Measurements from ENCODE around the gene ZNF200. TPM values are rescaled to one million over a fixed set of nuclear protein-coding genes. Genes with fewer than 3 reads are reported as not detected.

The ZNF200 gene
- total and polyA plus RNA-seq, 7 experiments from 2014 or later, result 4.8 to 33.3 (median 16.6) TPM

- H3K9me3 Mint-ChIP-seq, result peaks cover 0 to 81% (median 18%) of the 10 kb centered on the region in 11 donors
- no peak overlapping the region for H3K27ac ChIP-seq (ENCODE audit: low read depth, low read length)
- H3K9me3 ChIP-seq (ENCODE audit: control insufficient read depth in 2 of 3, low read length in 3 of 3), result peaks cover 0 to 28% (median 0%) of the 10 kb centered on the region in 3 experiments
- CTCF ChIA-PET, result interaction anchor here (1.4 kb wide), 1 partner anchor 38 kb away, joined by 4 read pairs; no protein-coding TSS in a partner anchor
- intact Hi-C loops (cut with micrococcal nuclease), result loop anchor here in 1 of 2 donors (10.0 kb wide), 1 partner anchor 243 kb away; the partner anchor contains the start of genes HCFC1R1, THOC6 and TNFRSF12A
- no peak overlapping the region for H3K4me3 ChIP-seq (ENCODE audit: low read length)
- no peak for DNase-seq
- H3K36me3 ChIP-seq (ENCODE audit: control insufficient read depth in 2 of 3, insufficient read depth in 3 of 3, low read length in 3 of 3), result peaks cover 0 to 19% (median 0%) of the 10 kb centered on the region in 3 experiments
- no peak overlapping the region for H3K27ac Mint-ChIP-seq
- H3K27me3 Mint-ChIP-seq, result no peaks in the 10 kb centered on the region
- POLR2A ChIA-PET, result interaction anchor here (1.5 to 7.3 kb wide), 3 partner anchors 10 to 21 kb away, joined by 4 to 86 read pairs (median 43); partner anchors contain the start of gene ZNF263
- ATAC-seq, result no peak
- peaks cover 10 to 14% of the 10 kb centered on the region in 2 donors for H3K4me1 ChIP-seq (ENCODE audit: control insufficient read depth in 2 of 2, insufficient read depth in 2 of 2, low read length in 2 of 2)
- H3K4me3 Mint-ChIP-seq, result peak overlapping the region in 1 of 10 donors; percentile 5
- H3K27me3 ChIP-seq (ENCODE audit: control insufficient read depth in 2 of 2, insufficient read depth in 2 of 2, low read length in 2 of 2), result no peaks in the 10 kb centered on the region
- peaks cover 2 to 21% (median 13%) of the 10 kb centered on the region in 7 donors for H3K4me1 Mint-ChIP-seq
- H3K36me3 Mint-ChIP-seq, result peaks cover 0 to 49% (median 37%) of the 10 kb centered on the region in 5 donors
Observed at GRCh38 chr16:3268294-3268693, 33.3 kb upstream of the ZNF200 start.

- Histone ChIP-seq H3K4me1 (ENCODE audit: control insufficient read depth in 2 of 2, insufficient read depth in 2 of 2, low read length in 2 of 2) (peaks cover 18 to 20% of the 10 kb centered on the region in 2 donors), H3K27ac (ENCODE audit: low read depth, low read length) (no peak overlapping the region), H3K36me3 (ENCODE audit: control insufficient read depth in 2 of 3, insufficient read depth in 3 of 3, low read length in 3 of 3) (peaks cover 0 to 19% (median 0%) of the 10 kb centered on the region in 3 experiments), H3K27me3 (ENCODE audit: control insufficient read depth in 2 of 2, insufficient read depth in 2 of 2, low read length in 2 of 2) (no peaks in the 10 kb centered on the region), H3K9me3 (ENCODE audit: control insufficient read depth in 2 of 3, low read length in 3 of 3) (peaks cover 0 to 19% (median 0%) of the 10 kb centered on the region in 3 experiments), H3K4me3 (ENCODE audit: low read length) (no peak overlapping the region)
- Mint-ChIP-seq H3K36me3 (peaks cover 0 to 58% (median 37%) of the 10 kb centered on the region in 5 donors), H3K4me1 (peaks cover 6 to 34% (median 25%) of the 10 kb centered on the region in 7 donors), H3K9me3 (peaks cover 0 to 77% (median 19%) of the 10 kb centered on the region in 11 donors), H3K27me3 (no peaks in the 10 kb centered on the region), H3K27ac (peak overlapping the region in 2 of 9 donors; percentile 36 to 73), H3K4me3 (no peak overlapping the region)
- intact Hi-C loops (cut with micrococcal nuclease), result loop anchor here in 1 of 2 donors (10.0 kb wide), 1 partner anchor 242 kb away; the partner anchor contains the start of genes HCFC1R1, THOC6 and TNFRSF12A
- ChIA-PET CTCF (interaction anchor here (1.4 kb wide), 1 partner anchor 36 kb away, joined by 4 read pairs; no protein-coding TSS in a partner anchor), POLR2A (interaction anchor here (0.6 to 7.3 kb wide), 19 partner anchors 11 to 246 kb away, joined by 3 to 86 read pairs (median 4); partner anchors contain the start of genes IL32, TIGD7, ZNF174 and ZNF263)
- no peak for ATAC-seq
- no peak for DNase-seq
Observed at GRCh38 chr16:3266873-3267537, 32.0 kb upstream of the ZNF200 start.

DNA sequence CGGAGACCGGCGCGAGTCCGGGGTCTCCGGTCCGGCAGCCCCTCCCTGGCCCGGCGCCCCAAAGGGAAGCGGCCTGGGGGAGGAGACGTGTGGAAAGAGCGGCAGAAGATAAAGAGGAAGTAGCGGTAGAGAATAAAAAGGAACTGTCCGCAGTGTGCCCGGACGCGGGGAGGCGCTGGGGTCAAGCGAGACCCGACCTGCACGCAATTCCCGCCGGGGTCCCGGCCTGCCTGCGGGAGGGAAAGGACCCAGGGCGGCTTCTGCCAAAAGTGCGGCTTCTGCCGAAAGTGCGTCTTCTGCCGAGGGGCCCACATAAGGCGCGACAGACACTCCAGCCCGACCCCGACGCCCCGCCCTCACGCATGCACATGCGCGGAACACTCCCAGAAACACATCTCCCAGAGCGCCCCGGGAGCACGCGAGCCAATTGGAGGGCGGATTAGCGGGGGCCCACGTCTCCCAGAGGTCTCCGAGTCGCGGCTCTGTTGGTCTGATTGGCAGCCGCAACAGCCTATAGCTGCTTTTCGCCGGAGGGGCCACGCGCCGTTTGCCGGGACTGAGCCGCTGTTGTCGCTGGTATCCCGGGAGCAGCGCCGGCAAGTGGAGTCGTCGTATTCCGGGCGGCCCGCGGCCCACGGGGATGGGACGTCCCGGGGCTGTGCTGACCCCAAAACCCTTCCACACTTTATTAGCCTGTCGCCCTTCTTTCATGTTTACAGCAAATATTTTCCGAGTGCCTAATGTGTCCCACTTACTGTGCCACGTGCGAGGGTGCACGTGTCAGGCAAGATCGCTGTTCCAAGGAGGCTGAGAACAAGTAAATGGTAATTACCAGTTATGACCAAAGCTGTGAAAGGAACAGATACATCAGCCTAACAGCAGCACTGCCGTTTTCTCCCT is 29.4 kb upstream of the ZNF200 start:
- peak; percentile 88 to 97 (median 96) for DNase-seq
- intact Hi-C loops (cut with micrococcal nuclease), result loop anchor here (1.0 to 10.0 kb wide), 13 partner anchors 19 to 240 kb away; partner anchors contain the start of genes CLUAP1 (in 2 of the 2), TIGD7 (in 2 of the 2), ZNF174 (in 2 of the 2) and ZNF200 (in 2 of the 2)
- no peaks in the 10 kb centered on the region for H3K27me3 ChIP-seq (ENCODE audit: control insufficient read depth in 2 of 2, insufficient read depth in 2 of 2, low read length in 2 of 2)
- CTCF ChIA-PET, result interaction anchor here (0.9 kb wide), 1 partner anchor 106 kb away, joined by 3 read pairs; no protein-coding TSS in a partner anchor
- ATAC-seq, result peak; percentile 88
- no peaks in the 10 kb centered on the region for H3K27me3 Mint-ChIP-seq
- H3K36me3 ChIP-seq (ENCODE audit: control insufficient read depth in 2 of 3, insufficient read depth in 3 of 3, low read length in 3 of 3), result peaks cover 0 to 19% (median 0%) of the 10 kb centered on the region in 3 experiments
- H3K27ac ChIP-seq (ENCODE audit: low read depth, low read length), result peak overlapping the region; percentile 92
- peak overlapping the region; percentile 81 for H3K4me3 ChIP-seq (ENCODE audit: low read length)
- POLR2A ChIA-PET, result interaction anchor here (0.6 to 7.3 kb wide), 16 partner anchors 10 to 284 kb away, joined by 3 to 86 read pairs (median 5); partner anchors contain the start of genes ZNF174, ZNF213, ZNF263 and ZSCAN32
- peaks cover 0 to 57% (median 35%) of the 10 kb centered on the region in 5 donors for H3K36me3 Mint-ChIP-seq
- H3K27ac Mint-ChIP-seq, result peak overlapping the region; percentile 93 to 98 (median 97)
- peaks cover 18 to 20% of the 10 kb centered on the region in 2 donors for H3K4me1 ChIP-seq (ENCODE audit: control insufficient read depth in 2 of 2, insufficient read depth in 2 of 2, low read length in 2 of 2)
- peak overlapping the region; percentile 84 to 97 (median 93) for H3K4me3 Mint-ChIP-seq
- peaks cover 6 to 42% (median 29%) of the 10 kb centered on the region in 7 donors for H3K4me1 Mint-ChIP-seq
- H3K9me3 ChIP-seq (ENCODE audit: control insufficient read depth in 2 of 3, low read length in 3 of 3), result peaks cover 0 to 14% (median 0%) of the 10 kb centered on the region in 3 experiments
- peaks cover 0 to 67% (median 19%) of the 10 kb centered on the region in 11 donors for H3K9me3 Mint-ChIP-seq

DNA sequence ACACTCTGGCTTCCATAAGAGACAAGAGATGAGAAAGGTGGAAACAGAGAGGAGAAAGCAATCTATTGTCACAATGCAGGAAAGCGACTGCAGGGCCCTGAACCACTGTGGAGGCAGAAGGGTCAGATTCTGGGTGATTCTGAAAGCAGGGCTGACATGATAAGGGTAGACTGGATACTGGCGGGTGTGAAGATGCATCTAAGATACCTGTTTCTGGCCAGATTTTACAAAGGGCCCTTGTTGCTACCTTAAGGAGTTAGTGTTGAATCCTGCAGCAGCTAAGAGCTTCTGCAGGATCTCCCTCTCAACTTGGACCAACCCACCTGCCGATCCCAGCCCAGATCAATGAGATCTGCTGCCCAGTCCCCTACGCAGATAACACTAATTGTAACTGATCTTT is 27.6 kb upstream of the ZNF200 start:
- Histone ChIP-seq H3K4me1 (ENCODE audit: control insufficient read depth in 2 of 2, insufficient read depth in 2 of 2, low read length in 2 of 2) (peaks cover 18 to 20% of the 10 kb centered on the region in 2 donors), H3K9me3 (ENCODE audit: control insufficient read depth in 2 of 3, low read length in 3 of 3) (peaks cover 0 to 9% (median 0%) of the 10 kb centered on the region in 3 experiments), H3K36me3 (ENCODE audit: control insufficient read depth in 2 of 3, insufficient read depth in 3 of 3, low read length in 3 of 3) (peaks cover 0 to 10% (median 0%) of the 10 kb centered on the region in 3 experiments), H3K4me3 (ENCODE audit: low read length) (no peak overlapping the region), H3K27ac (ENCODE audit: low read depth, low read length) (peak overlapping the region; percentile 92), H3K27me3 (ENCODE audit: control insufficient read depth in 2 of 2, insufficient read depth in 2 of 2, low read length in 2 of 2) (no peaks in the 10 kb centered on the region)
- Mint-ChIP-seq H3K36me3 (peaks cover 0 to 41% (median 24%) of the 10 kb centered on the region in 5 donors), H3K4me3 (peak overlapping the region; percentile 67 to 95 (median 92)), H3K27me3 (no peaks in the 10 kb centered on the region), H3K9me3 (peaks cover 0 to 50% (median 12%) of the 10 kb centered on the region in 11 donors), H3K27ac (peak overlapping the region; percentile 96 to 98 (median 97)), H3K4me1 (peaks cover 6 to 42% (median 29%) of the 10 kb centered on the region in 7 donors)
- no peak for ATAC-seq
- intact Hi-C loops (cut with micrococcal nuclease), result loop anchor here in 1 of 2 donors (5.0 to 10.0 kb wide), 2 partner anchors 195 to 238 kb away; partner anchors contain the start of genes HCFC1R1, THOC6 and TNFRSF12A
- no peak for DNase-seq
- POLR2A ChIA-PET, result interaction anchor here (0.7 to 7.3 kb wide), 15 partner anchors 13 to 164 kb away, joined by 3 to 86 read pairs (median 5); partner anchors contain the start of genes ZNF174, ZNF200, ZNF213 and ZNF263
- CTCF ChIA-PET, result interaction anchor here (0.6 kb wide), 1 partner anchor 10 kb away, joined by 6 read pairs; no protein-coding TSS in a partner anchor

- intact Hi-C loops (cut with micrococcal nuclease), result loop anchor here in 1 of 2 donors (5.0 to 10.0 kb wide), 2 partner anchors 197 to 235 kb away; partner anchors contain the start of genes HCFC1R1, THOC6 and TNFRSF12A
- H3K36me3 Mint-ChIP-seq, result peaks cover 0 to 23% (median 10%) of the 10 kb centered on the region in 5 donors
- H3K4me1 ChIP-seq (ENCODE audit: control insufficient read depth in 2 of 2, insufficient read depth in 2 of 2, low read length in 2 of 2), result peaks cover 12 to 13% of the 10 kb centered on the region in 2 donors
Observed at GRCh38 chr16:3259836-3260235, 24.9 kb upstream of the ZNF200 start.

More at GRCh38 chr16:3259836-3260235, 24.9 kb upstream of the ZNF200 start:
- CTCF ChIA-PET, result interaction anchor here (0.6 kb wide), 1 partner anchor 242 kb away, joined by 7 read pairs; no protein-coding TSS in a partner anchor
- no peak for DNase-seq
- no peak overlapping the region for H3K4me3 ChIP-seq (ENCODE audit: low read length)
- peaks cover 6 to 33% (median 28%) of the 10 kb centered on the region in 7 donors for H3K4me1 Mint-ChIP-seq
- no peak overlapping the region for H3K4me3 Mint-ChIP-seq
- H3K27ac ChIP-seq (ENCODE audit: low read depth, low read length), result no peak overlapping the region
- H3K27me3 Mint-ChIP-seq, result no peaks in the 10 kb centered on the region
- ATAC-seq, result no peak
- no peaks in the 10 kb centered on the region for H3K27me3 ChIP-seq (ENCODE audit: control insufficient read depth in 2 of 2, insufficient read depth in 2 of 2, low read length in 2 of 2)
- POLR2A ChIA-PET, result interaction anchor here (0.8 to 0.9 kb wide), 2 partner anchors 44 to 45 kb away, joined by 3 to 4 read pairs; no protein-coding TSS in a partner anchor
- H3K9me3 ChIP-seq (ENCODE audit: control insufficient read depth in 2 of 3, low read length in 3 of 3), result no peaks in the 10 kb centered on the region
- H3K36me3 ChIP-seq (ENCODE audit: control insufficient read depth in 2 of 3, insufficient read depth in 3 of 3, low read length in 3 of 3), result no peaks in the 10 kb centered on the region
- peaks cover 0 to 25% (median 4%) of the 10 kb centered on the region in 11 donors for H3K9me3 Mint-ChIP-seq
- no peak overlapping the region for H3K27ac Mint-ChIP-seq

Measured in naive thymus-derived CD4-positive, alpha-beta T cell (primary cell).